HL-60 (cell line): Measurements from ENCODE around the gene PAFAH1B2.

Source experiments
- DNase-seq, 2 experiments: peaks; one replicate each; pipeline ENCODE4 v3.0.0-alpha.2; 2010 to 2020; ENCODE audit warnings: low read depth in 1 of 2, low spot score in 1 of 2
- H3K27ac ChIP-seq: fragments of 250-450 bp; sonication (Bioruptor Pico); replicated peaks from 2 replicates; pipeline ENCODE4 v1.5.1; 2020; ENCODE audit warnings: mild to moderate bottlenecking, moderate library complexity
- H3K27me3 ChIP-seq: fragments of 250-450 bp; sonication (Bioruptor Pico); 2 replicates; pipeline ENCODE4 v1.5.1; 2021; ENCODE audit warnings: mild to moderate bottlenecking, moderate library complexity; ENCODE audit not compliant: insufficient read depth, poor library complexity, severe bottlenecking
- H3K4me3 ChIP-seq: replicated peaks from 2 replicates; pipeline ENCODE4 v1.5.1; 2011; ENCODE audit warnings: mild to moderate bottlenecking, control low read depth, low read length; ENCODE audit not compliant: insufficient read depth
- GABPA ChIP-seq: IDR thresholded peaks from 2 replicates; pipeline ENCODE4 v1.6.1; 2012; ENCODE audit warnings: low read depth
- POLR2AphosphoS5 ChIP-seq: IDR thresholded peaks from 2 replicates; pipeline ENCODE4 v1.6.1; 2012; ENCODE audit warnings: low read depth
- SPI1 ChIP-seq: IDR thresholded peaks from 2 replicates; pipeline ENCODE4 v1.6.1; 2012; ENCODE audit warnings: low read depth, mild to moderate bottlenecking, borderline replicate concordance
- TF ChIP-seq, protein P1 (sequence below): IDR thresholded peaks from 2 replicates; pipeline ENCODE4 v1.6.1; 2012; ENCODE audit warnings: low read depth; ENCODE audit not compliant: insufficient replicate concordance
- TF ChIP-seq, protein P2 (sequence below): IDR thresholded peaks from one replicate; pipeline ENCODE4 v1.5.1; 2011; ENCODE audit warnings: low read length, control low read depth, inconsistent platforms; ENCODE audit not compliant: insufficient read depth

PAFAH1B2 gene

DNA sequence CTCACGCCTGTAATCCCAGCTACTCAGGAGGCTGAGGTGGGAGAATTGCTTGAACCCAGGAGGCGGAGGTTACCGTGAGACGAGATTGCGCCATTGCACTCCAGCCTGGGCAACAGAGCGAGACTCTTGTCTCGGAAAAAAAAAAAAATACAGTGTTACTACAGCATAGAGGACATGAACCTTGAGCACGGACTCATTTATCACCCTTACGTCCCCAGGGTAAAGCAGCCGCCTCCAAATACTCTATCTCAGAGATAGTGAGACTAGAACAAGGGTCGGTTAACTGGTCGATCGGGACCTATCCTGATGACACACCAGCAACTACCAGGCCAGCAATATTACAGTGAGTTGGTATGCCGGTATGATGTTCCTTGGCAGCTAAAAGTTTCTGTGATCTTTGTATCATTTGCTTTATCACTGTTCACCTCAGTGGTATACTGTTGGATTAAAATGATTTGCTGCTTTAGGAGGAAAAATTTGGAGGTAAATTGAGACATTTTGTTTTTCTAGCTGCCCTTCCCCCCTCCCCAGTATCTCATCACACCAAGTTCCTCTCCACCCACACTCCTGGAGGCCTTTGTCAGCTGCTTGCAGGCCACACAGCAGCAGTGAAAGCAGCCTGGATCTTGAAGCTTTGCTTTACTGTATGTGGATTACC is 27.4 kb downstream of the PAFAH1B2 start:
- TF ChIP-seq POLR2AphosphoS5 (no peak), GABPA (no peak)
- TF ChIP-seq, protein P1, sequence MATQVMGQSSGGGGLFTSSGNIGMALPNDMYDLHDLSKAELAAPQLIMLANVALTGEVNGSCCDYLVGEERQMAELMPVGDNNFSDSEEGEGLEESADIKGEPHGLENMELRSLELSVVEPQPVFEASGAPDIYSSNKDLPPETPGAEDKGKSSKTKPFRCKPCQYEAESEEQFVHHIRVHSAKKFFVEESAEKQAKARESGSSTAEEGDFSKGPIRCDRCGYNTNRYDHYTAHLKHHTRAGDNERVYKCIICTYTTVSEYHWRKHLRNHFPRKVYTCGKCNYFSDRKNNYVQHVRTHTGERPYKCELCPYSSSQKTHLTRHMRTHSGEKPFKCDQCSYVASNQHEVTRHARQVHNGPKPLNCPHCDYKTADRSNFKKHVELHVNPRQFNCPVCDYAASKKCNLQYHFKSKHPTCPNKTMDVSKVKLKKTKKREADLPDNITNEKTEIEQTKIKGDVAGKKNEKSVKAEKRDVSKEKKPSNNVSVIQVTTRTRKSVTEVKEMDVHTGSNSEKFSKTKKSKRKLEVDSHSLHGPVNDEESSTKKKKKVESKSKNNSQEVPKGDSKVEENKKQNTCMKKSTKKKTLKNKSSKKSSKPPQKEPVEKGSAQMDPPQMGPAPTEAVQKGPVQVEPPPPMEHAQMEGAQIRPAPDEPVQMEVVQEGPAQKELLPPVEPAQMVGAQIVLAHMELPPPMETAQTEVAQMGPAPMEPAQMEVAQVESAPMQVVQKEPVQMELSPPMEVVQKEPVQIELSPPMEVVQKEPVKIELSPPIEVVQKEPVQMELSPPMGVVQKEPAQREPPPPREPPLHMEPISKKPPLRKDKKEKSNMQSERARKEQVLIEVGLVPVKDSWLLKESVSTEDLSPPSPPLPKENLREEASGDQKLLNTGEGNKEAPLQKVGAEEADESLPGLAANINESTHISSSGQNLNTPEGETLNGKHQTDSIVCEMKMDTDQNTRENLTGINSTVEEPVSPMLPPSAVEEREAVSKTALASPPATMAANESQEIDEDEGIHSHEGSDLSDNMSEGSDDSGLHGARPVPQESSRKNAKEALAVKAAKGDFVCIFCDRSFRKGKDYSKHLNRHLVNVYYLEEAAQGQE: no peak
- no peak overlapping the region for H3K4me3 ChIP-seq
- no peaks in the 10 kb centered on the region for H3K27me3 ChIP-seq
- H3K27ac ChIP-seq: no peak overlapping the region
- DNase-seq: no peak

GRCh38 chr11:117172724-117173421 is 28.8 kb downstream of the PAFAH1B2 start:
- H3K4me3 ChIP-seq: no peak overlapping the region
- no peaks in the 10 kb centered on the region for H3K27me3 ChIP-seq
- no peak overlapping the region for H3K27ac ChIP-seq
- no peak for TF ChIP-seq POLR2AphosphoS5
- TF ChIP-seq, protein P2, sequence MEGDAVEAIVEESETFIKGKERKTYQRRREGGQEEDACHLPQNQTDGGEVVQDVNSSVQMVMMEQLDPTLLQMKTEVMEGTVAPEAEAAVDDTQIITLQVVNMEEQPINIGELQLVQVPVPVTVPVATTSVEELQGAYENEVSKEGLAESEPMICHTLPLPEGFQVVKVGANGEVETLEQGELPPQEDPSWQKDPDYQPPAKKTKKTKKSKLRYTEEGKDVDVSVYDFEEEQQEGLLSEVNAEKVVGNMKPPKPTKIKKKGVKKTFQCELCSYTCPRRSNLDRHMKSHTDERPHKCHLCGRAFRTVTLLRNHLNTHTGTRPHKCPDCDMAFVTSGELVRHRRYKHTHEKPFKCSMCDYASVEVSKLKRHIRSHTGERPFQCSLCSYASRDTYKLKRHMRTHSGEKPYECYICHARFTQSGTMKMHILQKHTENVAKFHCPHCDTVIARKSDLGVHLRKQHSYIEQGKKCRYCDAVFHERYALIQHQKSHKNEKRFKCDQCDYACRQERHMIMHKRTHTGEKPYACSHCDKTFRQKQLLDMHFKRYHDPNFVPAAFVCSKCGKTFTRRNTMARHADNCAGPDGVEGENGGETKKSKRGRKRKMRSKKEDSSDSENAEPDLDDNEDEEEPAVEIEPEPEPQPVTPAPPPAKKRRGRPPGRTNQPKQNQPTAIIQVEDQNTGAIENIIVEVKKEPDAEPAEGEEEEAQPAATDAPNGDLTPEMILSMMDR: no peak
- TF ChIP-seq, protein P1: no peak
- TF ChIP-seq GABPA: no peak
- no peak for TF ChIP-seq SPI1
- no peak for DNase-seq

GRCh38 chr11:117175104-117175503 is 31.0 kb downstream of the PAFAH1B2 start:
- TF ChIP-seq, protein P1: no peak
- no peak for DNase-seq
- Histone ChIP-seq H3K4me3 (no peak overlapping the region), H3K27ac (no peak overlapping the region), H3K27me3 (no peaks in the 10 kb centered on the region)

- H3K27ac ChIP-seq: no peak overlapping the region
- DNase-seq: no peak
- no peaks in the 10 kb centered on the region for H3K27me3 ChIP-seq
- H3K4me3 ChIP-seq: no peak overlapping the region
- TF ChIP-seq SPI1 (no peak), GABPA (no peak), POLR2AphosphoS5 (no peak)
- TF ChIP-seq, protein P1: no peak
- TF ChIP-seq, protein P2: no peak
These were observed 31.7 kb downstream of the PAFAH1B2 start for GRCh38 chr11:117175781-117176180.
